GM21619 (cell line): Measurements from ENCODE around the gene RNGTT.
"Not testable (repeated sequence)": the region's sequence is repeated elsewhere in the genome, so short reads cannot be mapped to it uniquely, and the experiment has no call there.

Experiments used
- ATAC-seq: cut with Tn5 transposase; IDR thresholded peaks from one replicate; pipeline ENCODE4 v1.9.1; 2021; ENCODE audit not compliant: unreplicated experiment

Gene RNGTT

DNA sequence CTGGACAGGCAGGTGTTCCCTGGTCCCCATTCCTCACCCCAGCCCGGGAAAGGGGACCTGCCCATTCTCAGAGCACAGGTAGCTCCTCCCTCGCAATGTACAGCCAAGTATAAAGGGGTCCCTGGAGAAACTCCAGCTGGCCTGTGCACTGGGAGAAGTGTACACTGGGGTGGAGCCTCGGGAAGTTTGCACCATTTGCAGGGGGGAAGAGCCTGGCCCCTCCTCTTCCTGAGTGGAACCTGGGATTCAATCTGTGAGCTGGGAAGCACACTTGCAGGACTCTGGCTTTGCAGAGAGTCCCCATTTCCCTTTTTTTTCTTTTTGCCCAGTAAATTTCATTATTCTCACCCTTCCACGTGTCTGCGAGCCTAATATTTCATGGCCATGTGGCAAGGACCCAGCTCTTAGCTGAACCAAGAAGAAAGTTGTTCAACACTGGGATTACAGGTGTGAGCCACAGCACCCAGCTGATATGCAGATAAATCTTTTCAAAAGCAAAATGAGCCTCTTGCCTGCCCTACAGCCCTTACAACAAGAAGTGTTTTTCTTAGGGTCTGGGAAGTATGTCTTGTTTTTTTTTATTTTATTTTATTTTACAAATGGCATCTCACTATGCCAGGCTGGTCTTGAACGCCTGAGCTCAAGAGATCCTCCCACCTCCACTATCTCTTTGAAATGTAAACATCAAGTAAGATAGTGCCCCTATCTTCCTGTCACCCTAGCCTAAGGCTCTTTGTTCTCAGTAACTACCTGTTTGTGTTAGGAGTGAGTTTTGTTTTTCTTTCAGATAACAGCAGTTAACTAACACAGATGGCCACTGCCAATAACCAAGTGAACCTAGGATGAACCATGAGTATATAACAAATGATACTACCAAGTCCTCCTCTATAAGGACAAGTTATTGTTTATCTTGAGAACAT is 9.3 kb upstream of the RNGTT start:
- no peak for ATAC-seq

DNA sequence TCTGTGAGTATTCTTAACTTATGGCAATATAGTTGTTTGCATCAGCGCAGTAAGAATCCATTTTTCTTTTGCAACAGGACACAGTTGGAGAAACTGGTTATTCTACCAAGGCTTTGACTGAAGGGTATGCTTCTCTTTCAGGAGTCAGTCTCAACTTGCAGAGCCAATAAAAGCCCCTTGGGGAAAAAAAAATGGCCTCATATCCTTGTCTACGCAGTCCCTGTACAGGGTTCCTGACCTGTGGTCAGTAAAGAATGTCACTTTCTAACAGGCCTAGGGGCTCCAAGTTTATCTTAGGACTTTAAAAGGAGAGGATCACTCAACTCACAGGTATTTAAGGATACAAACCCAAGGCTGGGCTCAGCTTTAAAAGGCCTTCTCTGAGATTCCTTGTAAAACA is 6.9 kb upstream of the RNGTT start:
- ATAC-seq, result no peak

DNA sequence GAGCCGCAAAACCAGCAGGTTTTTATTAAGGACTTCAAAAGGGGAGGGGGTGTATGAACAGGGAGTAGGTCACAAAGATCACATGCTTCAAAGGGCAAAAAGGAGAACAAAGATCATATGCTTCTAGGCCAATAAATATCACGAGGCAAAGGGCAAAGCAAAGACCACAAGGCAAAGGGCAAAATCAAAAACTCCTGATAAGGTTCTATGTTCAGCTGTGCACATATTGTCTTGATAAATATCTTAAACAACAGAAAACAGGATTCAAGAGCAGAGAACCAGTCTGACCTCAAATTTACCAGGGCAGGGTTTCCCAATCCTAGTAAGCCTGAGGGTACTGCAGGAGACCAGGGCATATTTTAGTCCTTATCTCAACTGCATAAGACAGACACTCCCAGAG is 5.8 kb upstream of the RNGTT start:
- not testable (repeated sequence) for ATAC-seq

DNA sequence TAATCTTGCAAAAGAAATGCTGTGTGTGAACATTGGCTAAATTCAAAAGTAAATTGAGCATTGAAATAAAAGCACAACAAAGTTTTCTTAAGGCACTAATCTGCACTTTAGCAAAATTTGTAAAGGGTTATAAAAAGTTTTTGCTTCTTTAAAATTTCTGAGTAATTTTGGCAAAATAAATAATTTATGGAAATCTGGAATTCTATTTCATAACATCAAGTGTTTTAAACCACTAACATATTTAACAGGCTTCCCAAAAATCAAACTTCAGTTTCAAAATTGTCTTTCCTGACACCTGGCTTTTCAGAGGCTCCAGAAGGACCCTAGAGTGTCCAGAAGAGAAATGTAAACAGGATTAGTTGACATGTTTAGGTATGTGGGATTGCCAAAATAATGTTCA is 4.5 kb upstream of the RNGTT start:
- ATAC-seq, result no peak

DNA sequence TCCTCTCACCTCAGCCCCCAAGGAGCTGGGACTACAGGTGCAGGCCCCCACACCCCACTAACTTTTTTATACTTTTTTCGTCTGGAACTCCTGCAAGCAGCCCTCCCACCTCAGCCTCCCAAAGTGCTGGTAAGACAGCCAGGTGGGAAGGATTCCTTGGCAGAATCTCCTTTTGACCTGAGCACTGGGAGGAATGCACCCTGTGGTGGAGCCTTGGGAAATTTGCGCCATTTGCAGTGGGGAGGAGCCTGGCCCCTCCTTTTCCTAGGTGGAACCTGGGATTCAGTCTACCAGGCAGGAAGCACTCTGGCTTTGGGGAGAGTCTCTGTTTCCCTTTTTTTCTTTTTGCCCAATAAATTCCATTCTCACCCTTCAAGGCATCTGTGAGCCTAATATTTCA is 2.3 kb upstream of the RNGTT start:
- no peak for ATAC-seq

DNA sequence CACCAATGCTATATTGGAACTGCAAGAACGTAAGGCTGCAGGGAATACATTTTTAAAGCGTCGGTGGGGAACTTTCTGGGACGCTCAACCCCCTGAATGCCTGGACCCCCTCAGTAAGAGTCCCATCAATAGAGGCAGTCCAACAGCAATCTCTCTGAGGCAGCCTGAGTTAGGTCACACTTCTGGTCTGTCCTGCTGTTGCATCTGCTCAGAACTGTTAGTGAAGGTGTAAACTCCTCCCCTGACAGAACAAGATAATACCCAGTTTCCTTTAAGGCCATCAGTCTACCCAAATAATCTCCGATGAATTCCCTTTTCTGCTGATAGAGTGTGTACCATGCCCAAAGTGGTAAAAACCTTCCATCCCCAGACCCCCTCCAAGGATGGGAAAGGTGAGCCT is 1.1 kb upstream of the RNGTT start:
- ATAC-seq, result no peak

DNA sequence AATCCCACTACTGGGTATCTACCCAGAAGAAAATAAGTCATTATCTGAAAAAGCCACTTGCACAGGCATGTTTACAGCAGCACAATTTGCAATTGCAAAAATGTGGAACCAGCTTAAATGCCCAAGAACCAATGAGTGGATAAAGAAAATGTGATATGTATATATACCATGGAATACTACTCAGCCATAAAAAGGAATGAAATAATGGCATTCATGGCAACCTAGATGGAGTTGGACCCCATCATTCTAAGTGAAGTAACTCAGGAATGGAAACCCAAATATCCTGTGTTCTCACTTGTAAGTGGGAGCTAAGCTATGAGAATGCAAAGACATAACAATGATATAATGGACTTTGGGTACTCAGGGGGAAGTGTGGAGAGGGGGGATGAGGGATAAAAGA is 4.6 kb downstream of the RNGTT start:
- ATAC-seq, result no peak

DNA sequence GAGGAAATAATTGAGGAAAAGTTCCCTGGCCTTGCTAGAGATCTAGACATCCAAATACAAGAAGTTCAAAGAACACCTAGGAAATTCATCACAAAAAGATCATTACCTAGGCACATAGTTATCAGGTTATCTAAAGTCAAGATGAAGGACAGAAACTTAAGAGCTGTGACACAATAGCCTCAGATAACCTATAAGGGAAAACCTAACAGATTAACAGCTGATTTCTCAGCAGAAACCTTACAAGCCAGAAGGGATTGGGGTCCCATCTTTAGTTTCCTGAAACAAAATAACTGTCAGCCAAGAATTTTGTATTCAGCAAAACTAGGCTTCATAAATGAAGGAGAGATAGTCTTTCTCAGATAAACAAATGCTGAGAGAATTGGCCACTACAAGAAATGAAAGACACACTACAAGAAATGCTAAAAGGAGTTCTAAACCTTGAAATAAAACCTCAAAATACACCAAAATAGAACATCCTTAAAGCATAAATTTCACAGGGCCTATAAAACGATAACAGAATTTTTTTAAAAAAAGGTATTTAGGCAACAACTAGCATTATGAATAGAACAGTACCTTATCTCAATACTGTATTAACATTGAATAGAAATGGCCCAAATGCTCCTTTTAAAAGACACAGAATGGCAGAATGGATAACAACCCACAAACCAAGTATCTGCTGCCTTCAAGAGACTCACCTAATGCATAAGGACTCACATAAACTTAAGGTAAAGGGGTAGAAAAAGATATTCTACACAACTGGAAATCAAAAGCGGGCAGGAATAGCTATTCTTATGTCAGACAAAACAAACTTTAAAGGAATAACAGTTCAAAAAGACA is 9.7 kb downstream of the RNGTT start:
- no peak for ATAC-seq

DNA sequence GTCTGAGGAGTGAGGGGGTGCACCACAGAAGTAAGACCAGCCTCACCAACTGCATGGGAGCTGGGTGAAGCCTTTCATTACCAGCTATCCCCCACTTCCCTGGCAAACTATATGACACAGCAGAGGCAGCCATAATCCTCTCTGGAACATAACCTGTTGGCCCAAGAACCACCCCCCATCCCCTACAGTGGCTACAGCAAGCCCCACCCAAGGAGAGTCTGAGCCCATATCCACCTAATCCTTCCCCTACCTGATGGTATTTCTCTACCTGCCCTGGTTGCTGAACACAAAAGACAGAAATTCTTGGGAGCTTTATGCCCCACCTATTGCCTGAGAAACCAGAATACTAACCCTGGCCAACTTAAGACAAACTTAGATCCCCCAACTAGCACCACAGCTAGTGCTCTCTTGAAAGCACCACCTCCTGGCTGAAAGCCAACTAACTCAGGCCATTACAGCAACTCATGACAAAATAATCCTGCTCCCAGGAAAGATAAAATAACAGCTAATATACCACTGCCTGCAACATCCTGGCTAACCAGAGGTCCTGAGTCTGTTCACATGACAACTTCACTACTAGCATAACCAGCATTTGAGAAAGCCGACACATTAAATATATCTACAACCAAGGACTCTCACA is 11.2 kb downstream of the RNGTT start:
- ATAC-seq, result no peak

DNA sequence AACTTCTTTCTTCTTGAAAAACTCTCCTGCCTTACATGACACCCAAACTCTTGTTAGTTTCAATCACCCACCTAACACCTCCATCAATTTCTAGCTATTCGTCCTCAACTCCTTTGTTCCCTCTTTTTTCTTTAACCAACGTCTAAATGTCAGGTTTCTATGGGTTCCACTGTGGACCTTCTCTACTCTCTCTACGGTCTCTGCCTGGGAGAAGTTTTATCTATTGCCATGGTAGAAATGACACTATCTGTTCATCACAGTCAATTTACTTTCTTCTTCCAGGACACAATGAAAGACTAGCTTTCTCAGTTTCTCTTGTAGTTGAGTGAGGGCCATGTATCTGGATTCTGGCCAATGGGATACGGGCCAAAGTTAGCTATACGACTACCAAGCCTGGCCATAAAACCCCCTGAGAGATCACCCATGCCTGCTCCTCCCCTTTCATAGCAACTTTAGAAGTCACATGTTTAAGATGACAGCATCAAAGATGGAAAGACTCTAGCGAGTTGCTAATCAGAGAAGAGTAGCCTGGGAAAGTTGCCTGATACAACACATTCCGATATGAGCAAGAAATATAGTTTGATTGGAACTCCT is 17.9 kb downstream of the RNGTT start:
- ATAC-seq, result no peak

DNA sequence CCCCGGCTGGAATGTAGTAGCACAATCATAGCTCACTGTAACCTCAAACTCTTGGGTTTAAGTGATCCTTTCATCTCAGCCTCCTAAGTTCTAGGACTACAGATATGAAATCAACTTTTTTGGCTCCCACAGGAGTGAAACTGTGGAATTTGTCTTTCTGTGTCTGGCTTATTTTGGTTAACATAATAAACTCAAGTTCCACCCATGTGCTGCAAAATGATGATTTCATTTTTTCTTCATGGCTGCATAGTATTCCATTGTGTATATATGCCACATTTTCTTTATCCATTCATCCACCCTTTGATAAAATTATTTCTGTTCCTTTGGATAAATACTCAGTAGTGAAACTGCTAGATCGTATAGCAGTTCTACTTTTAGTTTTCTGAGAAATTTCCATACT is 29.9 kb downstream of the RNGTT start:
- no peak for ATAC-seq

DNA sequence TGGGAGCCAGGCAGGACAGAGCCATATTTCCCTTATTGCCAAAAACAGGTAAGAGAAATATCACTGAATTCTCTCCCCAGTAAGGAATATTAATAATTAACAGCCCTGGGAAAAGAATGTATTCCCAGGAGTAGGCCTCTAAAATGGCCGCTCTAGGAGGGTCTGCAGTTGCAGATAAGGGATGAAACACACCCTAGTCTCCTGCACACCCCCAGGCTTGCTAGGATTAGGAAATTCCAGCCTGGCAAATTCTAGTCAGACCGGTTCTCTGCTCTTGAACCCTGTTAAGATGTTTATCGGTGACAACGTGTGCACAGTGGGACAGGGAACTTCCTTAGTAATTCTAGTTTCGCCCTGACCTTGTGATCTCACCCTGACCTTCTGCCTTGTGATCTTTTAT is 31.4 kb downstream of the RNGTT start:
- not testable (repeated sequence) for ATAC-seq

DNA sequence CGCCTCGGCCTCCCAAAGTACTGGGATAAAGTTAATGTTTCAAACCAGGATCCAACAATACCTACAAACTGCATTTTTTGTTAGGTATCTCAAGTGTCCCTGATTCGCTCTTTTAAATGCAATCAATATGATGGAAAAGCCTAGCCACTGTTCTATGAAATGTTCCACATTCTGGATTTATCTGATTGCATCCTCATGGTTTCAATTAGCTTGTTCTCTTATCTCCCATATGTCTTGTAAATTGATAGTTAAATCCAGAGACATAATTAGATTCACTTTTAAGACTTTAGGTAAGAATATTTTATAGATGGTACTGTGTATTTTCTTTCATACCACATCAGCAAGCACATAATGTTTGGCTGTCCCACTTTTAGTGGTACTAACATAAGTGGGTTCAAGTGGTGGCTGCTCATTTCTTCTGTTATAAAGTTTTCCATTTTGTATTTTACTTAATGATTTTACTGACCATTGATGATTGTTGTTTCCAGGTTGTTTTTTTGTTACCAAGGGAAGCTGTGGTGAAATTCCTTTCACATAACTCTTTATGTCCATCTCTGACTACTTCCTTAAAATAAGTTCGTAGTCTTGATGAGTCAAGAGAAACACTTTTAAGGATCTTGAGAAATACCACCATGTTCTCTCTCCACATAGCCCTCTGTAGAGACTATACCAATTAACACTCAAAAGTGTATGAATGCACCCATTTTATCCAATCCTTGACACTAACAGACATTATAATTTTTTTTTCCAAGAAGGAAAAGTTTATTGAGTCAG is 40.5 kb downstream of the RNGTT start:
- no peak for ATAC-seq

DNA sequence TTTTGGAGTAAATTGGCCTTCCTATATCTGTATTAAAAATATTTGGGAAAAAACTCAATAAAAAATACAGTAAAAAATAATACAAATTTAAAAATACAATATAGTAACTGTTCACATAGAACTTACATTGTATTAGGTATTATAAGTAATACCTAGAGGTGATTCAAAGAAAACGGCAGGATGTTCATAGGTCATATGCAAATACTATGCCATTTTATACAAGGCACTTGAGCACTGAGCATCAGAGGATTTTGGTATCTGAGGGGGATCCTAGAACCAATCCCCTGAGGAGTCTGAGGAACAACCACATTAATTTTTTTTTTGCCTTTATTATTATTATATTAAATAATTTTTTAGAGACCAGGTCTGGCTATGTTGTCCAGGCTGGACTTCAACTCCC is 41.7 kb downstream of the RNGTT start:
- ATAC-seq, result no peak

DNA sequence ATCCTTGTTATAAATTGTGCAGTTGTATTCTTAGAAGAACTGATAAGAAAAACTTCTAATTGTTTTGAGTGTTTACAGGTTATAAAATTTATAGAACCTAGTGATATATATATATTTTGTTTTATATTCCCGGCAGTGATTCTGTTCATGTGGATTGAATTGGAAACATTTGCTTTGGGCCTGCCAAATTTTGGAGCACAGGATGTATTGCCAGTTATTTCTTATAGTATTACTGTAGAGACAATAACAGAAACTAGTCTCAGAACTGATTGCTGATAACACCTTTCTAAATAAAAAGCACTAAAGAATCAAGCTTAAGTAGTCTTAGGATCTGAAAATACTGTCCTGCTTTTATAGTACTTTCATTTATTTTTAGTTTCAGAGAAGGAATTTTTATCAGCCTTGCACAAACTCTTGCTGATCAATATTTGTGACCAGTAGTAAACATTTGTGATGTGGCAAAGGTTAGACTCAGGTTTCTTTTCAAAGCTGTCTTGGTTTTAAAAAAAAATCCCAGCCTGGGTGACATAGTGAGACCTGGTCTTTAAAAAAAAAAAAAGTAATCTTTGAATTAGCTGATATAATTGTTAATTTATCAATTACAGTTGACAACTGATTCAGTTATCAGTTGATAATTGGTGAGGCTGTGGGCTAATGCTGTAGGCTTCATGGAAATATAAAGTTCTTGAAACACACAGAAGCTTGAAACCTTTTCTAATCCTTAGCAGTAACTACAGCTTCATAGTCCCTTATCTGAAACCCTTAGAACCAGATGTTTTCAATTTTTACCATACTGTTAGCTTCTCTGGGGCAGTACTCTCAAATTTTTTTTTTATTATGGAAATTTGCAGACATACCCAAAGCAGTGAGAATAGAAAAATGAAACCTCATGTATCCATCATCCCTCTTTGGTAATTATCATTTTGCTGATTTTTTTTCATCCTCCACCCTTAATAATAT is 42.4 kb downstream of the RNGTT start:
- ATAC-seq, result no peak

DNA sequence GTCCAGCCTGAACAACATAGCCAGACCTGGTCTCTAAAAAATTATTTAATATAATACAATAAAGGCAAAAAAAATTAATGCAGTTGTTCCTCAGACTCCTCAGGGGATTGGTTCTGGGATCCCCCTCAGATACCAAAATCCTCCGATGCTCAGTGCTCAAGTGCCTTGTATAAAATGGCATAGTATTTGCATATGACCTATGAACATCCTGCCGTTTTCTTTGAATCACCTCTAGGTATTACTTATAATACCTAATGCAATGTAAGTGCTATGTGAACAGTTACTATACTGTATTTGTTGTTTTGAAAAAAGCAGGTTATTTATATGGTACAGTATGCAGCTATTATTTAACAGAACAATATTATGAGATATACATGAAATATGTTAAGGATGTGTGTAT is 43.3 kb downstream of the RNGTT start:
- no peak for ATAC-seq

DNA sequence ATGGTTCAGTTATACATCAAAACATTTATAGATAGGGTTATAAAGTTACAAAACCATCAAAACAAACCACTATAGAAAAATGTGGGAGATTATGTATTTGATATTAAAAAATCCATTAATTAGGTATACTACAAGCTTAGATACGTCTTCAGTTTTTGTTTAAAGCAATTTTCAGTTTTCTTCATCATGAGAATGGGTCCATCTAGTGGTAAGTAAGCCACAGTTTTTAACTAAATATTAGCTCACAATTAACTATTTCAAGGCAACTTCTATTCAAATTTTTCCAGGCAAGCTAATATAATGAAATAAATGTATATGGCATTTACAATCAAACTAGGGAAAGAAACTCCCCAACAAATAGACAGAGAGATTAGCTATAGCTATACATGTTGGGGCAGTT is 44.4 kb downstream of the RNGTT start:
- no peak for ATAC-seq

DNA sequence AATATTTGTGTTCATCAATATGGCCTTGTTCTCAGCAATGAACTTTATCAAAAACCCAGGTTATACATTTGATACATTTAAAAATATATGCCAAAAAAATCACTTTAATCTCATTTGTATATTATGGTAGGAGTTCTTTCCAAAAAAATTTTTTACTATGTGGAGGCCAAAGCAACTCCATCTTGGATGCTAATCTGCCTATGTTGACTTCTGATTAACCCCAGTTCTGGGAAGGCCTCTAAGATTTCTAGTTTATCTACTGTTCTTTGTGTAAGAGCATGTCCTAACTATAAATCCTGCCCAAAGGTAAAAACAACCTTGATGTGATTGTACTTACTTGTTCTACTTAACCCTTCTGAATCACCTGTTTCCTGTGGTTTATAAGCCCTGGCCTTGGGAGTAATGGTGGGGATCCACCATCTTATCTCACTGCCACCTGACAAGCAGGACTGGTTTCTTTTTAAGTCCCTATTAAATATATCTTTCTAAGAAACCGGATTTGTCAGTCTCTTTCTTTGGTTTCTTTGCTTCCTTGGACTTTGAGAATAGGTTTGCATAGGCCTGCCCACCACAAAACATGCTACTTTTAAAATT is 46.7 kb downstream of the RNGTT start:
- no peak for ATAC-seq
